D721Med (cell line): Measurements from ENCODE around the gene INMT.

Experiments used
- DNase-seq: peaks from one replicate; pipeline ENCODE4 v3.0.0; 2011; ENCODE audit warnings: low spot score; ENCODE audit not compliant: insufficient read length
- FAIRE-seq: peaks from 2 replicates; lab custom pipeline; 2011; peaks lifted over from hg19 to GRCh38; lab: Jason Lieb, UNC
- TF ChIP-seq, protein P1 (sequence below): IDR thresholded peaks from 2 replicates; pipeline ENCODE4 v1.5.1; 2012; ENCODE audit warnings: mild to moderate bottlenecking, control low read depth; ENCODE audit not compliant: insufficient read depth; ENCODE audit errors: missing control alignments

INMT gene

DNA sequence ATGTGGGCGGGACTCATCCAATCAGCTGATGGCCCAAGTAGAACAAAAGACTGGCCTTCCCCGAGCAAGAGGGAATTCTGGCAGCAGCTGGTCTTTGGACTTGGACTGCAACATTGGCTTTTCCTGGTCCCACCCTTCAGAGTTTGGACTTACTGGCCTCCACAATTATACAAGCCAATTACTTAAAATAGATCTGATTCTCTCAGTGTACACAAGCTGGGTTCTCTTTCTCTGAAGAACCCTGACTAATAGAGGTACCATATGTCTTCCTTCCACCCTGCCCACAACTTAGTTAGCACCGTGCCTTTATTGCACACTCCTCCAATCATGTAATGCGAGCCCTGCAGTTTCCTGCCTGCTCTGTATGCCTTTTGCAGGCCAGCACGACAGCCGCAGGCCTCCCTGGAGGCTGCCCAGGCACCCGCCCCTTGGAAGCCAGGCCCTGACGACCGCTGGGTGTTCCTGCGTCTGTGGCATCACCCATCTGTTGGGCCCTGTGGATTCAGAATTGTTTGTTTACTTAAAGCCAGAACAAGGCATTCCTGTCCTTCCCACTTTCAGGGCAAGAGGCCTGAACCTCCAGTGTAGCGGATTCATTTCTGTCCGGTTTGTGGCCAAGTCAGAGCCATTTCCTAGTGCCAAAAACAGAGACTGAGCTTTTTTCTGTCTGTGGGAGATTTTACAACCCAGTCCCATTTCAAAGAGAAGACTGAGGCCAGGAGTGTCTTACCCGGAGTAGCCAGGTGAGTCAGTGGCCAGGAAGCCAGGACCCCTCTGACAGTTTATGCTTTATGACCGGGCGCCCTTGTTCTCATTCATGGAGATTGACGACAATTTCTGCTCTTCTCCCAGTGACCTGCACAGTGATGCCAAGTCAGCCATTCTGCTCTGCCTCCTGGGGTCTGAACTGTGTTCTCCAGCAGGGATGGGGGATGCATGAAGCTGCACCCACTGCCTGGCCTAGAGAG lies 968 bp upstream of the INMT start:
- DNase-seq (no peak), FAIRE-seq (no peak)
- TF ChIP-seq, protein P1, sequence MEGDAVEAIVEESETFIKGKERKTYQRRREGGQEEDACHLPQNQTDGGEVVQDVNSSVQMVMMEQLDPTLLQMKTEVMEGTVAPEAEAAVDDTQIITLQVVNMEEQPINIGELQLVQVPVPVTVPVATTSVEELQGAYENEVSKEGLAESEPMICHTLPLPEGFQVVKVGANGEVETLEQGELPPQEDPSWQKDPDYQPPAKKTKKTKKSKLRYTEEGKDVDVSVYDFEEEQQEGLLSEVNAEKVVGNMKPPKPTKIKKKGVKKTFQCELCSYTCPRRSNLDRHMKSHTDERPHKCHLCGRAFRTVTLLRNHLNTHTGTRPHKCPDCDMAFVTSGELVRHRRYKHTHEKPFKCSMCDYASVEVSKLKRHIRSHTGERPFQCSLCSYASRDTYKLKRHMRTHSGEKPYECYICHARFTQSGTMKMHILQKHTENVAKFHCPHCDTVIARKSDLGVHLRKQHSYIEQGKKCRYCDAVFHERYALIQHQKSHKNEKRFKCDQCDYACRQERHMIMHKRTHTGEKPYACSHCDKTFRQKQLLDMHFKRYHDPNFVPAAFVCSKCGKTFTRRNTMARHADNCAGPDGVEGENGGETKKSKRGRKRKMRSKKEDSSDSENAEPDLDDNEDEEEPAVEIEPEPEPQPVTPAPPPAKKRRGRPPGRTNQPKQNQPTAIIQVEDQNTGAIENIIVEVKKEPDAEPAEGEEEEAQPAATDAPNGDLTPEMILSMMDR: no peak

- no peak for FAIRE-seq
- DNase-seq: no peak
- TF ChIP-seq, protein P1: no peak
Measured at GRCh38 chr7:30752484-30752883, 549 bp downstream of the INMT start.

GRCh38 chr7:30752979-30753378 lies 1.0 kb downstream of the INMT start:
- FAIRE-seq (no peak), DNase-seq (no peak)
- TF ChIP-seq, protein P1: no peak

GRCh38 chr7:30754315-30754877 lies 2.5 kb downstream of the INMT start:
- FAIRE-seq: no peak
- TF ChIP-seq, protein P1: no peak
- DNase-seq: no peak

- TF ChIP-seq, protein P1: no peak
- FAIRE-seq (no peak), DNase-seq (no peak)
Measured at GRCh38 chr7:30755384-30756154, 3.6 kb downstream of the INMT start.

DNA sequence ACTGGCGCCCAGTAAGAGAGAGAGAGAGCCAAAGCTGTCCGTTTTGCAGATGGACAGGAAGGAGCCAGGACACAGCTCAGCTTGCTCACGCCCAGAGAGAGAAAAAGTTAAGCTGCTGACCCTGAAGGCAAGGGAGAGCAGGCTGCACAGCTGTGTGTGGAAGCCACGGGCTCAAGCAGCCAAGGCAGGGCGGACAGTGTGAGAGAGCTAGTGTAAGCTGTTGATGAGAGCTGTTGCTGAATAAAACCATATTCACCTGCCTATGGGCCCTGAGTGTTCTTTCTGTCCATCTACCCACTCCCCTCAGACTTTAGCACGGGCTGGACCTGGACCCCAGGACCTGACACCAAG lies 5.4 kb downstream of the INMT start:
- FAIRE-seq: no peak
- no peak for DNase-seq
- TF ChIP-seq, protein P1: no peak
